HG02642 (cell line): ENCODE data around the gene COQ9.

Experiments
- ATAC-seq: cut with Tn5 transposase; IDR thresholded peaks from one replicate; pipeline ENCODE4 v1.9.1; 2021; ENCODE audit warnings: mild to moderate bottlenecking; ENCODE audit not compliant: unreplicated experiment, poor library complexity

The COQ9 gene

GRCh38 chr16:57507136-57508034, 60.1 kb downstream of the COQ9 start:
- ATAC-seq: no peak

GRCh38 chr16:57508035-57508425, 60.8 kb downstream of the COQ9 start:
- no peak for ATAC-seq

GRCh38 chr16:57509231-57509923, 62.1 kb downstream of the COQ9 start:
- no peak for ATAC-seq

- no peak for ATAC-seq
Measured at GRCh38 chr16:57510016-57510871, 63.0 kb downstream of the COQ9 start.
